Epidermal melanocyte (primary cell): ENCODE measurements around the gene SLAMF1.
"Not testable (repeated sequence)": the region's sequence is repeated elsewhere in the genome, so short reads cannot be mapped to it uniquely, and the experiment has no call there.

Experiments
- DNase-seq: peaks from one replicate; pipeline ENCODE4 v3.0.0; 2011; ENCODE audit warnings: low spot score; ENCODE audit not compliant: insufficient read length

The SLAMF1 gene, protein sequence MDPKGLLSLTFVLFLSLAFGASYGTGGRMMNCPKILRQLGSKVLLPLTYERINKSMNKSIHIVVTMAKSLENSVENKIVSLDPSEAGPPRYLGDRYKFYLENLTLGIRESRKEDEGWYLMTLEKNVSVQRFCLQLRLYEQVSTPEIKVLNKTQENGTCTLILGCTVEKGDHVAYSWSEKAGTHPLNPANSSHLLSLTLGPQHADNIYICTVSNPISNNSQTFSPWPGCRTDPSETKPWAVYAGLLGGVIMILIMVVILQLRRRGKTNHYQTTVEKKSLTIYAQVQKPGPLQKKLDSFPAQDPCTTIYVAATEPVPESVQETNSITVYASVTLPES

DNA sequence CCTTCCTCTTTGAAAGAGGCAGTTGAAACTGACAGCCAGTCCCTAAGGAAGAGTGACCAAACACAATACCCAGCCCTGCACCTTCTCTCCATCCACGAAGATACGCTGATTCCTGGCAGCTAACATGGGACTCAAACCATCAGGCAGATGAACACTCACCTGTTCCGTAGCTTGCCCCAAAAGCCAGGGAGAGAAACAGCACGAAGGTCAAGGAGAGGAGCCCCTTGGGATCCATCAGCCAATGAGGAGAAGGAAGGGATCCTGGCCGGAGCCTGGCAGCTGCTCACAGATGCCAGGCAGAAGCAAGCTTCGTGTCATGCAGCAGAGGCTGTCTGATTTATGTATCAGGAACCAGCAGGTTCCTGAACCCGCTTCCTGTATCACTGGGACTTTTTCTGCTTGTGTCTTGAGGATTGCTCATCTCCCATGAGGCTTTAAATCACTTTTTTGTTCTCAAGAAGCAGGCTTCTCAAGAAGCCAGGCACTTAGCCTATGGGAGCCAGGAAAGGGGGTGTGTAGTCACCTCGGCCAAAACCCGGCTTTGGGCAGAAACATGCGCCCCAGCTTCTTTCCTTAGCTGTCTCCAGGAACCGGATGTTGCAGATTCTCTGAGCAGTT is at the start of gene SLAMF1:
TSS of gene SLAMF1 (minus strand) at position 334 of the 618 bp plus-strand sequence. CDS start at position 235, 99 bp downstream.
- no peak for DNase-seq

DNA sequence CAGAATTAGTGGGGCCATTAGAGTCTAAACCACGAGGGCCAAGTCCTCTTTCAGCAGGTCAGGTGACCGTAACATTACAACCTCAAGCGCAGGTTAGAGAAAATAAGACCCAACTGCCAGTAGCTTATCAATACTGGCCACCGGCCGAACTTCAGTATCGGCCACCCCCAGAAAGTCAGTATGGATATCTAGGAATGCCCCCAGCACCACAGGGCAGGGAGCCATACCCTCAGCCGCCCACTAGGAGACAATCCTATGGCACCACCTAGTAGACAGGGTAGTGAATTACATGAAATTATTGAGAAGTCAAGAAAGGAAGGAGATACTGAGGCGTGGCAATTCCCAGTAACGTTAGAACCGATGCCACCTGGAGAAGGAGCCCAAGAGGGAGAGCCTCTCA is 45.5 kb upstream of the SLAMF1 start:
- DNase-seq, result not testable (repeated sequence)

DNA sequence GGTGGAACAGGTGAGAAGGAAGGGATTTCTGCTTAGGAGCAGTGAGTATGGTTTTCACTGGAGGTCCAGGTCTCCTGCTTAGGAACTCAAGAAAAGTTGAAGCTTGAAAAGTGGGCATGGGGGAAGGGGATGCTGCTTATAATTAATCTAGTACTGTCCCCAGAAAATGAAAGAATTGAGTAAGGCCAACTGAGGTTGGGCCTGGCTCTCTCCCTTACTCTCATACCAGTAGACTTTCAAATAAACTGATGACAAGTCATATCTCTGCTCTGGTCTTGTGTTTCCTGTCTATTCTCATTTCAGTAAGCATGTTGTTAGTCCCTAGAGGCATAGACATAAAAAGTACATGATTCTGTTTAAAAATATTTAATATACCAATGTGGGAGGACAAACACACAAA is 38.4 kb upstream of the SLAMF1 start:
- no peak for DNase-seq

DNA sequence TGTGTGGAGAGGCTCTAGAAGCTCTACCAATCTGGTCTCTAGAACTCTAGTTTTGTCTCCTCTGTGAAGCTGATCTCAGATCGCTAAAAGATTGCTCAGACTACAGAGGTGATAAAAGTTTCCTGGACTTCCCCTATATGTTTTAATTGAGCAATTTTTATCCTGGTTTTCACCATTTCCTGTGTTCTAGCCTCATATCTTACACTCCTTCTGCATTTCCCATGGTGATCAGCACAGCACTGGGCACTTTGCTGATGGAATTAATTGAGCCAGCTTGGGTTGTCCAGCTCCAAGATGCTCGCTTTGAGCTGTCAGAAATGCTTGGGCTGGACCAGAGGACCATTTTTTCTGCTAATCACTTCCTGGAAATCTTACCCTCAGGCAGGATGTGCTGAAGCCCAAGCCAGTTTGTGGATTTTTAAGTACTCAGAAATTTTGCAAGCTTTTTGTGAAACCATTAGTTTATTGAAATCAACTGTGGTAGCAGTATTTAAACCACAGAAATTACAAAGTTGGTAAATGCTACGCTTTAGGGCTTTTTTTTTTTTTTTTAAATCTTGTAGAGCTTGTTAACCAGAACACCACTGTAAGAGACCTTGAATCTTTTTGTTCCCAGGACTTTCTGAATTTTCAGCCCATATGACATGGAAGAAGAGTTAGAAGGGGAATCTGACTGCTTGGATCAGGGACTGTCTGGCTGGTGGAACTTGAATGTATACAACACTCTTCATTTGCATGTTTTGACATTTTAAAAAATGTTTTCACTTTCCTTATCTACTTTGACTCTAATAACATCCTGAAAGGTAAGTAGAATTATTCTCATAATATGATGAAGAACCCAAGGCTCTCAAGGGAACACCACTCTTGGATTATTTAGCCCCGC is 36.4 kb upstream of the SLAMF1 start:
- DNase-seq, result no peak

DNA sequence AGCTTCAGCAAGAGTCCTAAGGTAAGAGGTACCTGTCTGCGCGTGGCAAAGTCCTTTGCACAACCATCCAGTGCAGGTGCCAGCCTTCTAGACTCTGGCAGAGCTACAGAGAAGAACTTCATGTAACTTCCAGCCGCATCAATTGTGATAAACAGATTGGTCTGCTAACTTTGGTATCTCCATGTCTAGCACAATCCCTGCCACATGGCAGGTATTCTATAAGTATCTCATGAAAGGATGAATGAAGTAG is 35.0 kb upstream of the SLAMF1 start:
- no peak for DNase-seq

DNA sequence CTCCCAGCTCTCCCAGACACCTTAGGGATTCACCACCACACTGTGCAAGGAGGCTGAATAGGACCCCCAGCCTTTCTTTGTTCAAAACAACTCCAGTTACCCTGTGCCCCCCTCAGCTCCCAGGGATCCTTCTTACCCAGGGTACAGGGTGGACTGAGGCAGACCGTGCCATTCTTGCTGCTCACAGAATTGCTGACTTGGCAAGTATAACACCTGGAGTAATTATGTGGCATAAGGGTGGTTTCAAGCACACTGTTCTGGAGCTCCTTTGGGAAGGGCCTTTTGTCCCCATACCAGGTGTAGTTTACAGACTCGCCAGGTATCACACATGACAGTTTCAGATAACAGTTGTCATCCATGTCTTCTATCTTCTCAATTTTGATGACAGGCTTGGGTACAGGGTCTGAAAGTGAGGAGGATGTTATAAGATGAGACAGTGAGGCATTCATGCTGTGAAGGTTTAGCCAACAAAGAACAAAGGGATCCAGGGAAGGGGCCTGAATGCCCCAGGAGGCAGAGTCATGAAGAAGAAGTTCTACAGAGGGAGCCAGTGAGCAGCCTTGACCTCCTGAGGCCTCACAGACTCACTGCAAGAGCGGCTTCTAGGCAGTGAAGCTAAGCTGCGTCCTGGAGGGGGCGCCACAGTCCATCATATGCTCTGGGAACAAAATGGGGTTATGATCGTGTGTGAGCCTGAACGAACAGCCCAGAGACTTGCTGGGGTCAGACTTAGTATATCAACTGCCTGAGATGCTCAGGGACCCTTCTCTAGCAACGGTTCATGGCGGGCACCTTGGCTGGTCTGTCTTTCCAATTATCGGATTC is 34.4 kb upstream of the SLAMF1 start:
- DNase-seq, result no peak

DNA sequence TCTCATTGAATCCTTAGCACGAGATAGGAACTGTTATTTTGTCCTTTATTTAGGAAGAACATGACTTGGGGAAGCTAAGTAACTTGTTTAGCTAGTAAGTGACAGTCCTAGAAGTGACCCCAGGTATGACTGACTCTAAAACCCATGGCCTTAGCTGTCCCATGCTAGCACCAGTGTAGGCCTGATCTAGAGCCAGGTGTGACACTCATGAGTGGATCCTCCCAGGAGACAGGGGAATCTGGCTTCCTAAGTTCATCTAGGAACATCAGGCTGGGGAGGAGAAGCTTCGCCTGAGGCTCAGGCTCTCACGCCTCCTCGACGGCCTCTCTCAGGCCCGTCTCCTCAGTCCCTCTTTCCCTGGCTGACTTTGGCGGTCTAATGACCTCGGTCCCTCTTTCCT is 33.6 kb upstream of the SLAMF1 start:
- DNase-seq, result no peak

DNA sequence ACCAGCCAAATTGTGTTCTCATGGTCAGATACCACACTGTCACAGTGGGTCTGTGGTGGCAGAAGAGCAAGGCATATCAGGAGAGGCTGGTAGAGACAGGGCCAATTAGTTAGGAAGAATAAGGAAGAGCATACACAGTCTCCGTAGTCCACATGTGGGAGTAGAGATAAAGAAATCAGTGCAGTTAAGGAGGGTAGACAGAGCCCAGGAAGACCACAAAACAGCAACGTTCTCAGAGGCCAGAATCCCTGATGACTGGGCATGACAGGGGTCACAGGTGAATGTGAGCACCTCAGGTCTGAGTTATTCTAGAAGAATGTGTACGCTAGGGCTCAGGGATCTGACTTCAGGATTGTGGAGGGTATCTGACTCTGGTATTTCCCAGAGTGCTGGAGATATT is 33.0 kb upstream of the SLAMF1 start:
- DNase-seq, result no peak

DNA sequence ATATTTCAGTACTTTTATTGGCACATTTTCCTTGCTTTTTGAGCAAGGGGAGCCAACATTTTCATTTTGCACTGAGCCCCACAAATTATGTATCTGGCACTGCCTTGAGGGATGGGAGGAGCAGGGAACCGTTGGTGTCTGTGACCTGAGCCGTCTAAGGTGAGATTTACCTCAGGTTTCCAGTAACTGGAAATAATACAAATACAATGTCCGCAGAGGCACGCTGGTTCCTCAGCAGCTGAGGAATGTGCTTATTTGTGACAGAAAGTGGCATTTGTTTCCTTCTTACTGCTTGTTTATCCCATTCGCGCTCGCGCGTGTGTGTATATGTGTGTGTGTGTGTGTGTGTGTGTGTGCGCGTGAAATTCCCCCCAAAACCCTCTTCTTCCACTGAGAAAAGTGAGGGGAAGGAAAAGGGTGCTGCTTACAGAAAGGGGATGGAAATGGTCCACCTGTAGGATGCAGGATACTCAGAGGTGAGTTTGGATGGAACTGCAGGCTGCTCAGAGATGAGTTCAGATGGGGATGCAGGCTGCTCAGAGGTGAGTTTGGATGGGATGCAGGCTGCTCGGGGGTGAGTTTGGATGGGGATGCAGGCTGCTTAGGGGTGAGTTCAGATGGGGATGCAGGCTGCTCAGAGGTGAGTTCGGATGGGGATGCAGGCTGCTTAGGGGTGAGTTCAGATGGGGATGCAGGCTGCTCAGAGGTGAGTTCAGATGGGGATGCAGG is 30.2 kb upstream of the SLAMF1 start:
- no peak for DNase-seq

DNA sequence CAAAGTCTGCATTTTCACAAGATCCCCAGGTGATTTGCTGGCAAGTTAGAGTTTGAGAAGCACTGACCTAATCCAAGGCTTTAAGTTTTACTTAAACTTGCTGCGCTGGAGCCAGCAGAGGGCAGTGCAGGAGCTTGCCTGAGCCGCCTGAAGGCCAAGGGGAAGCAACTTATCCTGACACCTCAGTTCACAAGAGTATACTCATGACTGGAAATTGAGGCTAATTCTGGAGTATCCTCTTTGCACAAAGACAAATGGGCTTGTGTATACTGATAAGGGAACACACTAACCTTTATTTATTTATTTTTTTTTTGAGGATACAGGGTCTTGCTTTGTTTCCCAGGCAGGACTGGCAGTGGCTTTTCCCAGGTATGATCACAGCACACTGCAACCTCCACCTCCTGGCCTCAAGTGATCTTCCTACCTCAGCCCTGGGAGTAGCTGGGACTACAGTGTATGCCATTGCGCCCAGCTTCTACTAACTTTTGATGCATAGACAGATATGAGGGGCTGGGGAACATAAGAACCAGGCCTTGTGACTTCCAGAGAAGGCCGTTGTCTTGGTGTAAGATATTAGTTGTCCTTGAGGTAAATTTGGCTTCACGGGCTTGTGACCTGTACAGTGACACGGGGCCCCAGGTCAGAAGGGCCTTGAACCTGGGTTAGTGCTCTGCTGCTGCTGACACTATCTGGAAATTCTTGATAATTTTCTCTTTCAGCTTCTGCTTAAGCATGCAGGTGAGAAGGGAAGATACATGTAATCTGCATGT is 29.0 kb upstream of the SLAMF1 start:
- DNase-seq, result peak; percentile 59

DNA sequence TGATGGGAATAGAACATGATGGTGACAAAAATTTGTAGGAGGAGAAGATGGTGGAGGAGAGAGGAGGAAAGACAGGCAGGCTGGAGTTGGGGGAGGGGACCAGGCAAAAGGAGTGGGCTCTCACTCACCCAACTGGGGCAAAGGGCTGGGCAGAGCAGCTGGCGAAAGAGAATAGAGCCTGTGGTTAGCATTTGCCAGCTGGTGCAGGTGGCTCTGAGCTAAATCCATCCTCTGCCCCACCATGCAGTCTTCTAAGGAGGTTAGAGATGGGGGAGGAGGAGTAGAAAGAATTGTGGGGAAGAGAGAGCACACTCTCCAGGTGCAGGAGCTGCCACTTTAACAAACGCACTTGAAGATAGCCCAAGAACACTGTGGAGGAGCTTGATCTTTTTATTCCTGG is 27.6 kb upstream of the SLAMF1 start:
- no peak for DNase-seq

DNA sequence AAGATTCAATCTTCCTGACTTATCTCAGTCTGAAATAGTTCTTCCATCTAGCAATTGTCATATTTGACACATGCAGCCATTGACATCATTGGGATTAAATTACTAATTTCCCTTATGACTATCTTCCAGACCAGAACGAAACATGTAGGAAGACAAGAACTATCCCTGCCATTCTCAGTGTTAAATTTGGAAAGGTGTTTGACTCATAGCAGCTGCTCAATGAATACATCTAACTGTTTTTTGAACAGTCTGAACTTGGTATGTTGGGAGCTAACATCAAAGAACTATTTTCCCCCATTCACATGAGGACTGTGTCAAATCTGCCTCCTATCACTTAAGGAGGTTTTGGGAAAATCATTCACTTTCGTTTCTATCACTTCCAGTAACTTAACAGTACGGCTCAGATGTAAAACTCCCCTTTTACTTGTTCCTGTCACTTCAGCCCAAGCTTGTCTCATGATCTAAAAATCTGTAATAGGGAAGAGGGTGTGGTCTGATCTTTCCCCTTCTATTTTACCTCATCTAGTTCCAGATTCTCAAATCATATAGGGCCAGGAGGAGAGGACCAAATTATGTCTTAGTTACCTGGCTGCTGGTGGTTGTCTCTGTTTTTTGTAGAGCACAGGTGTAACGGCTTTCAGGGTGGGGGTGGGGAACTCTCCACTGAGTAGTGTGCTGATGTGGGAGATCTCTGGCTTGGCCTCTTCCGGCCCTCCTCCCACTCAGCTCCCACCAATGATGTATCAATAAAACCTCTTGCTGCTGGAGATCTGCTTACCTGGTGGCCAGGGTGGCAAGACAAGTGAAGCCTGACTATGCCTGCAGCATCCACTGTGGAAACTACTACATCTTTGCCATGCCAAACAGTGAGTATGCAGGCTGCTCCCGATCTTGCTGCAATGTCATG is 26.2 kb upstream of the SLAMF1 start:
- DNase-seq, result no peak

DNA sequence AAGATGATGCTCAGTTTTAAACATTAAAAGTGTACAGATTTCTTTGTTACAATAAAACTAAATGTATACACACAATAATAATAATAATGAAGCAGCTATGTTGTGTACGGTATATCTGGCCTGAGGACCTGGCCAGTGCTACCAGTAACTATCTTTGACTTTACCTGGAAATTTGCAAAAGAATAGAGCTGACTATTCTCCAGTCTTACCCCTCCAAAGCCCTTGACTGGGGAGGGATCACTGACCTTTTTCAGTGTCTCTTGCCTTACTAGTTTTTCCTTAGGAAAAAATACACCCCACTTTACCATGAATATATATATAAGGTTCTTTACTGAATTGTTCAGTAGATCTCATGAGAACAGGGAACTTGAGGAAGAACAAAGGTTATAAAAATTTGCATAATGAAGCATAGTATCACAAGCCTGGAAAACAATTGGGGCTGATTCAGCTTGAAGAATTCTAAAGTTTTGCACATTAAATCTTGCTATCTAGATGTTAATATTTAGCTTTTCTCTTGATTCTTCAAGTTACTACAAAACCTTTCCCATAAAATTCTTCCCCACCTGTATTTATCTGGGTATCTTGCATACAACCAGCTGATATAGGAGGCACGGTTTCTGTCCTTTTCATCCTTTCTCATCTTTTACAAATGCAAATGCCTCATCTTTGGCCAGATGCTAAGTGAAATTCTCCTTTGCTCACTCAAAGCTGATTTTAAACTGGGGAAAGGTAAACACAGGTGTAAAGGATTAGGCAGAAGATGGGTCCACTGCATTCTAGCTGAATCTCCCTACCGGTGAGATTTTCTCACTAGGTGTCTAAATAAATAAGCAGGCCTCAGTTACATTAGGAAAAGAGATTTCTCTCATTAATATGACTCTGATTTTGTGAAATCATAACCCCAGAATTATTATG is 25.0 kb upstream of the SLAMF1 start:
- no peak for DNase-seq

DNA sequence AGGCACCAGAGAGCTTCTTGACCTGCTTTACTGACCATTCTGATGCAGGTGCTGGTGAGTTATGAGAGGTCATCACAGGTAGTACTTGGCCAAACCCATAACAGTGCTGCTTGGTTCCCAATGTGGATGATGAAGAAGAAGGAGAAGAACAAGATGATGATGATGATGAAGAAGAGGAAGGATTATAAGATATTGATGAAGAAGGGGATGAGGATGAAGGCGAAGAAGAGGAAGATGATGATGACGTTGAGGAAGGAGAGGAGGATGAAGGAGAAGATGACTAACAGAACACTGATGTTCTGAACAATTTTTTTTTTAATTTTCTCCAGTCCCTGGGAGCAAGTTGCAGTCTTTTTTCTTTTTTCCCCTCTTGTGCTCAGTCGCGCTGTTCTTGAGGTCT is 23.9 kb upstream of the SLAMF1 start:
- no peak for DNase-seq

DNA sequence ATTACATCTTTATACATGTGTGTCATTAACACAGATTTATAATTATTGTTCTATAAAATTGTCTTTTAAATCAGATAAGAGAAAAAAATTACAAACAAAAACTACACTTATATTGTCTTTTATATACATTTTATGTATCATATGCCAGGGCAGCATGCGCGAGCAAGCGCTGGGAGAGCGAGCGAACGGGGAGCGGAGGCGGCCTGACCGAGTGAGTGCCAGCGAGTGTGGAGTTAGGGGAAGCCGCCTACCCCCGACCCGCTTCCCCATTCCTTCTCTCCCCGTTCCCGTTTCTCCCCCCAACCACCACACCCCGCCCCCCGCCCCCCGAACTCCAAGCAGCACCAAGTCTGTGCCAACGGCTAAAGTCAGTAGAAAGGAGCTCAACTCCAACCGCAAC is 23.0 kb upstream of the SLAMF1 start:
- no peak for DNase-seq

DNA sequence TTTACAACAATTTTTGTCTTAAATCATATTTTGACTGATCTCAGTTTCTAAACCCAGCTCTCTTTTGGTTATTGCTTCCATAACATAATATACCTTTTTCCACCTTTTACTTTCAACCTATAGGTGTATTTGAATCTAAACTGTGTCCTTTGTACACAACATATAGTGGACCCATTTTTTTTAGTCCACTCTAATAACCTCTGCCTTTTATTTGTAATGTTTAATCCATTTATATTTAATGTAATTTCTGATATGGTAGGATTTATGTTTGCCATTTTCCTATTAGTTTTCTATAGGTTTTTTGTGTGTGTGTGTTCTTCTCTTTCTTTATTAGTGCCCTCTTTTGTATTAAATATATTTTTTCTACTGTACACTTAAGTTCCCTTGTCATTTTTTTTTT is 22.4 kb upstream of the SLAMF1 start:
- DNase-seq, result no peak

DNA sequence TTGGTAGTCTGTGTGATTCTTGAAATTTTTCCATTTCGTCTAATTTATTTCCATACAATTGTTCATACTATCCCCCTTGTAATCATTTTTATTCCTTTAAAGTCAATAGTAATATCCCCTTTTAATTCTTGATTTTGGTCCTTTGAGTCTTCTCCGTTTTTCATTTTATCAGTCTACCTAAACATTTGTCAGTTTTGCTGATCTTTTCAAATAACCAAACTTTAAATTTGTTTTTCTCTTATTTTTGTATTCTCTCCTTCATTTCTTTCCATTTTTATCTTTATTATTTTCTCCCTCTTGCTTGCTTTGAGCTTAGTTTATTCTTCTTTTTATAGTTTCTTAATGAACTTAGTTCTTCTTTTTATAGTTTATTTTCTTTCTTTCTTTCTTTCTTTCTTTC is 21.1 kb upstream of the SLAMF1 start:
- no peak for DNase-seq

DNA sequence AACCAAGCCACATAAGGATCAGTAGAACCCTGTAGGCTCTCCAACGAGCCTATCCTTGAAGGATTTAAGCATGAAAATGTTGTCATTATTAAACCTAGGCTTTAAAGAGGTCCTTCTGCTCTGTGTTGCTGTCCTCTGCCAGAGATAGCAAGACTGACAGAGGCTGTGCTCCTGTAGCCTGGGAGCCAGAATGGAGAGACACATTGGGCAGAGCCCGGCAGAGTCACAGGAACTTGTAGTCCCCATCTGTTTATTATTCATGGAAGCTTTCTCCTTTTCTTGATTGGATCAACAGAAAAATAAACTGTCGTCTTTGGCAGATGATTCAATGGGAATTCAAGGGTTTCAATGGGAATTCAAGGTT is 19.2 kb upstream of the SLAMF1 start:
- no peak for DNase-seq
